NT2/D1 (cell line): ENCODE results near the gene SAMD15.

Experiments used
- SUZ12 ChIP-seq: IDR thresholded peaks from 2 replicates; pipeline ENCODE4 v1.6.1; 2011; ENCODE audit not compliant: insufficient read length, insufficient read depth; ENCODE audit errors: extremely low read depth
- YY1 ChIP-seq: IDR thresholded peaks from 2 replicates; pipeline ENCODE4 v1.6.1; 2011; ENCODE audit not compliant: insufficient read length, insufficient read depth
- ZNF274 ChIP-seq: IDR thresholded peaks from 2 replicates; pipeline ENCODE4 v1.6.1; 2011; ENCODE audit warnings: mild to moderate bottlenecking, low read depth, low read length

- TF ChIP-seq ZNF274 (no peak), YY1 (no peak), SUZ12 (no peak)
These were observed 62.7 kb downstream of the SAMD15 start for GRCh38 chr14:77439861-77440260.
